ENCODE data around the gene CDK10. TPM values are rescaled to one million over a fixed set of nuclear protein-coding genes. Genes with fewer than 3 reads are reported as not detected.
A peak's percentile ranks its signal among the peaks of the same experiment; 100 is the strongest.

The CDK10 gene
- total and polyA plus RNA-seq, 9 of the 15 experiments (the other 6 are each of a cell fraction or from before 2014, with no cell fraction given): 2.0 to 85.1 (median 40.1) TPM

- Histone ChIP-seq H3K4me2 (ENCODE audit: insufficient read depth, low read length) (no peak overlapping the region), H4K20me1 (replicated peaks; ENCODE audit: control insufficient read depth, insufficient read depth, low read length) (peaks cover 25% of the 10 kb centered on the region), H3K9me1 (ENCODE audit: control insufficient read depth, insufficient read depth, low read length) (peaks cover 11% of the 10 kb centered on the region), H3K79me2 (ENCODE audit: control insufficient read depth, insufficient read depth, low read length) (peaks cover 43% of the 10 kb centered on the region), H3K36me3 (ENCODE audit: control insufficient read depth, insufficient read depth, low read length) (peaks cover 57% of the 10 kb centered on the region), H3K4me1 (replicated peaks in 1 of 2; ENCODE audit: control insufficient read depth in 2 of 2, insufficient read depth in 2 of 2, low read length in 2 of 2) (peaks cover 28 to 51% of the 10 kb centered on the region in 2 experiments), H2AFZ (ENCODE audit: low read depth, low read length) (no peak overlapping the region), H3K4me3 (peak overlapping the region; percentile 98; the same call in 1 of the 2 replicates), H3K9ac (ENCODE audit: insufficient read depth in 1 of 2, low read depth in 2 of 2, low read length in 2 of 2) (peak overlapping the region in 1 of 2 experiments; percentile 93; a peak in 2 of 4 replicates), H3K9me3 (replicated peaks; ENCODE audit: control insufficient read depth, insufficient read depth, low read depth, low read length) (no peaks in the 10 kb centered on the region), H3K27ac (ENCODE audit: extremely low read depth, low read depth, low read length) (no peak overlapping the region), H3K27me3 (ENCODE audit: control insufficient read depth in 2 of 2, insufficient read depth in 2 of 2, low read length in 2 of 2) (no peaks in the 10 kb centered on the region)
- POLR2A ChIA-PET: interaction anchor here (0.7 to 4.8 kb wide), 9 partner anchors 9 to 136 kb away, joined by 3 to 37 read pairs (median 3); no protein-coding TSS in a partner anchor
- in situ Hi-C loops (cut with MboI) (no loop called here), intact Hi-C loops (cut with micrococcal nuclease) (no loop called here)
- ATAC-seq: no peak
- CTCF ChIA-PET (ENCODE audit: low intra/inter-chr PET ratio): no interaction called here
- DNase-seq (ENCODE audit: extremely low read depth in 1 of 4, low spot score in 3 of 4): no peak
- 94% methylated on average over 21 of the region's 30 CpGs for WGBS (ENCODE audit: insufficient coverage, low coverage, missing lambda C conversion rate)
- no peak for FAIRE-seq
- BruUV-seq (replicated peaks): no TSS peak
- TF ChIP-seq RBM22 (IDR thresholded peaks at IDR 0.05; ENCODE audit: low read depth, low read length, poor library complexity, severe bottlenecking): peak; percentile 65
- TF ChIP-seq RFX1 (IDR thresholded peaks at IDR 0.05): no peak
- TF ChIP-seq ZBED1 (IDR thresholded peaks at IDR 0.05): no peak
- TF ChIP-seq THRB (CRISPR knock-in tag; conservative IDR thresholded peaks at IDR 0.05): no peak
- TF ChIP-seq ZNF253 (CRISPR knock-in tag; conservative IDR thresholded peaks at IDR 0.05): no peak
- TF ChIP-seq NFIC (IDR thresholded peaks at IDR 0.05): peak; percentile 91
- TF ChIP-seq RBFOX2 (IDR thresholded peaks at IDR 0.05; ENCODE audit: low read depth, low read length): peak; percentile 53
- no peak for TF ChIP-seq KDM2B (CRISPR knock-in tag; IDR thresholded peaks at IDR 0.05)
- no peak for TF ChIP-seq RBM34 (IDR thresholded peaks at IDR 0.05; ENCODE audit: borderline replicate concordance, insufficient read depth, low read length)
- TF ChIP-seq NFIX (CRISPR knock-in tag; IDR thresholded peaks at IDR 0.05; ENCODE audit: low read depth): 0 out of 2 replicates have a peak, but pooled peaks have one; percentile 38
- TF ChIP-seq CAMTA2 (CRISPR knock-in tag; conservative IDR thresholded peaks at IDR 0.05): no peak
- no peak for TF ChIP-seq KAT2B (IDR thresholded peaks at IDR 0.05; ENCODE audit: low read depth, low read length)
- TF ChIP-seq NR2F6 (CRISPR knock-in tag; IDR thresholded peaks at IDR 0.05): no peak
- 0 out of 2 replicates have a peak, but pooled peaks have one; percentile 33 for TF ChIP-seq TAF15 (IDR thresholded peaks at IDR 0.05; ENCODE audit: low read depth, low read length)
- no peak for TF ChIP-seq HMGN3 (IDR thresholded peaks at IDR 0.05; ENCODE audit: borderline replicate concordance, extremely low read depth, insufficient read length, low read depth, low read length)
- TF ChIP-seq ZNF766 (CRISPR knock-in tag; conservative IDR thresholded peaks at IDR 0.05): no peak
- TF ChIP-seq ZNF143 (CRISPR knock-in tag; IDR thresholded peaks at IDR 0.05): no peak
- TF ChIP-seq RNF219 (CRISPR knock-in tag; IDR thresholded peaks at IDR 0.05): no peak
- TF ChIP-seq POLR2A (conservative IDR thresholded peaks at IDR 0.05): peak; percentile 26
- TF ChIP-seq FIP1L1 (IDR thresholded peaks at IDR 0.05; ENCODE audit: low read depth, low read length, poor library complexity, severe bottlenecking): peak; percentile 44
Observed at GRCh38 chr16:89723279-89724250, 37.1 kb downstream of the CDK10 start.
